SJCRH30 (cell line): ENCODE results near the gene CD96. TPM values are rescaled to one million over a fixed set of nuclear protein-coding genes. Genes with fewer than 3 reads are reported as not detected.

Source experiments
- DNase-seq, 2 experiments: peaks; one replicate each; pipeline ENCODE4 v3.0.0-alpha.2; 2015 to 2020
- H3K27ac ChIP-seq: fragments of 250-450 bp; sonication (Bioruptor Pico); 2 replicates; pipeline ENCODE4 v1.5.1; 2020; ENCODE audit warnings: mild to moderate bottlenecking, moderate library complexity
- H3K27me3 ChIP-seq: fragments of 250-450 bp; sonication (Bioruptor Pico); 2 replicates; pipeline ENCODE4 v1.5.1; 2020; ENCODE audit warnings: mild to moderate bottlenecking, moderate library complexity
- H3K36me3 ChIP-seq: fragments of 250-450 bp; sonication (Bioruptor Pico); 2 replicates; pipeline ENCODE4 v1.5.1; 2020; ENCODE audit warnings: mild to moderate bottlenecking, moderate library complexity
- H3K4me1 ChIP-seq: fragments of 250-450 bp; sonication (Bioruptor Pico); 2 replicates; pipeline ENCODE4 v1.5.1; 2020; ENCODE audit warnings: mild to moderate bottlenecking, moderate library complexity
- H3K4me3 ChIP-seq: fragments of 250-450 bp; sonication (Bioruptor Pico); 2 replicates; pipeline ENCODE4 v1.5.1; 2020; ENCODE audit warnings: mild to moderate bottlenecking, moderate library complexity
- H3K9me3 ChIP-seq: fragments of 250-450 bp; sonication (Bioruptor Pico); replicated peaks from 2 replicates; pipeline ENCODE4 v1.5.1; 2020; ENCODE audit warnings: mild to moderate bottlenecking, moderate library complexity
- total RNA-seq: library from RNA; depleted of rRNA; stranded (reverse); fragments of >200 nt; shearing (Covaris generic); gene quantifications from 2 replicates; pipeline ENCODE4 v1.2.3, GENCODE V29; 2014

CD96 gene
- total RNA-seq, 1 experiment from 2014 or later, result 0.28 TPM

DNA sequence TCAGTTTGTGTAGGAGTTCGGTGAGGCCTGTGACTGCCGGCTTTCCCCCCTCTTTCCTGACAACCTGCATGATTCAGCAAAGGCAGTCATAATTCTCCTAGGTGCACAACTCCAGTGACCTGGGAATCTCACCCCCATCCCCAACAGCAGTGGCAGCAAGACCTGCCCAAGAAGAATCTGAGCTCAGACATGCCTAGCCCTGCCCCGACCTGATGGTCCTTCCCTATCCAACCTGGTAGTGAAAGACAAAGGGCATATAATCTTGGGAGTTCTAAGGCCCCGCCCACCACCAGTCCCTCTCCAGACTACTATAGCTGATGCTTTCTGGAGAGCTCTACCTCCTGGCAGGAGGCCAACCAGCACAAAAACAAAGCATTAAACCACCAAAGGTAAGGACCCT lies 97.3 kb downstream of the CD96 start:
- no peak overlapping the region for H3K4me3 ChIP-seq
- no peak for DNase-seq
- H3K27ac ChIP-seq, result no peak overlapping the region
- no peaks in the 10 kb centered on the region for H3K27me3 ChIP-seq
- no peaks in the 10 kb centered on the region for H3K36me3 ChIP-seq
- H3K4me1 ChIP-seq, result no peaks in the 10 kb centered on the region
- no peaks in the 10 kb centered on the region for H3K9me3 ChIP-seq

DNA sequence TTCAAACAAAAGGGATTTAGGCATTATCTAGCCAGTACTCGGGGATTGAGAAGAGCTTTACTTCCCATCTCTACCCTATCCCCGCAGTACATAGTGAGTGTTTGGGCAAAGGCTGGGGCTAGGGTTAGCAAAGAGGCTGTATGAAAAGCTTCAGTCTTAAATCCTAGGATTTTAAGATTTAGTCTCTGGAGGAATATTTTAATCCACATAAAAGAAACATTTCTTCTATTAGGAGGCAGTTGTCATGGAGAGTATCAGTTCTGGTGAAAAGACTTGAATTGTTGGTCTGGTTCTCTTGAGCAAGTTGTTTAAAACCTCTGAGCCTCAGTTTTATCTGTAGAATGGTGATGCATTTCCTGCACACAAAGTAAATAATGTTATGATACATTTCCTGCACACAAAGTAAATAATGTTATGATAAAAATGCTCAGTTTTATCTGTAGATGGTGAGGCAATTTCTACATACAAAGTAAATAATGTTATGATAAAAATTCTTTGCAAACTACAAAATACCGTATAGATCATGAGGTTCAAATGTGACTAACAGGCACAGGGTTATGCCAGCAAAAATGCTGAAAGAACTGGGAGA lies 107.1 kb downstream of the CD96 start:
- Histone ChIP-seq H3K27ac (no peak overlapping the region), H3K27me3 (no peaks in the 10 kb centered on the region), H3K36me3 (no peaks in the 10 kb centered on the region), H3K4me1 (no peaks in the 10 kb centered on the region), H3K9me3 (no peaks in the 10 kb centered on the region), H3K4me3 (no peak overlapping the region)
- DNase-seq, result no peak

DNA sequence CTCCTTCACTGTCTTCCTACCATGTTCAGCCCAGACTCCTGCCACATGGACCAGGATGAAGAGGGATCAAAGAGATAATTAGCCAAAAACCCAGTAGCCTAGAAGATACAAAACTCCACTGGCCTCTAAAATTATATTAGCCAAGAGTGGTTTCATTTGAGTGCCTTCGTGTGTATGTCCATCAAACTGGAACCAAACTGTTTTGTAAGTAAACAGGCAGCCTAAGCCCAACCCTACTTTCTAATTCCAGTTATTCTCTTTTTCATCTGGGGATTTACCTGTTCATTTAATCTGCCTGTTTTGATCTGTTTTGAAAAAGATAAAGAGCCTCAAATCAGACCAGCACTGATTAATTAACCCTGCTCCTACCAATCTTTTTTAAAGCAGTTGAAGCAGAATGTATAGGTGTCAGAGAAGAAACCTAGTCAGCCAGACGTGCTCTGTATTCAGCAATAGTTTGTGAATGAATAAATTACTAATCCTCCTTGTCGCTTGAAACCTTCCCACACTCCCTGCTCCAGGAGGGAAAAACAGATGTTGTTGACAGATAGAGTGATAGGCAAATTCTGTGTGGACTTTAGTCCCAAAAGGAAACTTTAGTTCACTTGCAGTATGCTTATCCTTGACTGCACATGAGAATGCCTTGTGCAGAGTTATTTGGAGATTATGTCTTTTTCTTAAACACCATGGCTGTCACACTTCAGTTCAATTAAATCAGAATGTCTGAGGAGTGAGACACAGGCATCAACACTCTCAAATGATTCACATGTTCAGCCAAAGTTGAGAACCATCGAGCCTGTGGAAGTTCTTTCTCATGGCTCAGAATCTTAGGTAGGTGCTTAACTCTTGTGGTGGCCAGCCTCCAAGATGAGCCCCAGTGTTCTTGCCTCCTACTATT lies 108.6 kb downstream of the CD96 start:
- DNase-seq, result no peak
- no peaks in the 10 kb centered on the region for H3K9me3 ChIP-seq
- no peaks in the 10 kb centered on the region for H3K36me3 ChIP-seq
- H3K4me3 ChIP-seq, result no peak overlapping the region
- H3K4me1 ChIP-seq, result no peaks in the 10 kb centered on the region
- no peaks in the 10 kb centered on the region for H3K27me3 ChIP-seq
- H3K27ac ChIP-seq, result no peak overlapping the region

DNA sequence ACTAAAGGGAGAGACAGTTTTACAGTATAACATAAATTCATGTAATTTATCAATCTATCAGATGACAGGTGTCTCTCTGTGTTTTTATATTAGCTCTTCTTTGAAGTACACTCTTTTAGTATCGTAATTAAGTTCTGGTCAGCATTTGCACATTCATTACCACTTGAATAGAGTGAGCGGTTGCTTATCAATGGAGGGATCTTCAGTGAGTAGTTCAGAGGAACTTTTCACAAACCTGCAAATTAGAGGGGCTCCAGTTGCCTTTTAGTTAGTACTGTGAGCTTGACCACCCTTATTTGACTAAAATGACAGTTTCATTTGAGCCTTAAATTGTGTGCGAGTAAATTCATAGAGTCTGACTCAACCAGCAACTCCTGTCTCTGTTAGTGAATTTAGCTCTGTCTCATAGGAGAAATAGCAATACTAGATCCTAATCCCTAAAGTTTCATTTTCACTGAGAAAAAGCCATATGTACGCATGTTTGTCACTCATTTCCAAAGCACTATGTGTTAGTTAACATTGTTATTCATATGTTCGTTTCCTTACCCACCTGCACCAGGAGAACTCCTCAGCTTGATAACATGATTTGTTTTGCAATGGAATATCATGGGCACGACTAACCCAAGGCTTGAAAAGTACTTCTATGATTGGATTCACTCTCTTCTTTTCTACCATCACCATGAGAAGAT lies 110.6 kb downstream of the CD96 start:
- no peak overlapping the region for H3K4me3 ChIP-seq
- no peaks in the 10 kb centered on the region for H3K36me3 ChIP-seq
- DNase-seq, result no peak
- H3K4me1 ChIP-seq, result no peaks in the 10 kb centered on the region
- H3K27ac ChIP-seq, result no peak overlapping the region
- no peaks in the 10 kb centered on the region for H3K9me3 ChIP-seq
- no peaks in the 10 kb centered on the region for H3K27me3 ChIP-seq

DNA sequence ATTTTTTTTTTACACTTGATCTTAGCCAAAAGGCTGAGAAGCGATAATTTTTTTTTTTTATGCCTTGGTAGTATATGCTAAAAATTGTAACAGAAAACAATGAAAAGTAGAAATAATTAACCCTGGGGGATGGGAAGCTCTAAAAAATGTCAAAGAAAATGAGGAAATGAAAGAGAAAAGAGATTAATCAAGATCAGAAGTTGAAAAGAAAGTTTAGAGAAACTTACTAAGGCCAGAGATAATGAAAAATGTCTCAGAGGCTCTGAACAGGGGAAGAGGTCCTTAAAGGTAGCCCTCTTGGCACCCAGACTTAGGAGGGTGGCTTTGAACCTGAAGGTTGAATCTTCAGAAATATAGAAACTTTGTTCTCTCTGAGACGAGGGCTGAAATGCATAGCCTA lies 111.8 kb downstream of the CD96 start:
- no peak overlapping the region for H3K4me3 ChIP-seq
- DNase-seq, result no peak
- H3K27me3 ChIP-seq, result no peaks in the 10 kb centered on the region
- no peaks in the 10 kb centered on the region for H3K4me1 ChIP-seq
- no peaks in the 10 kb centered on the region for H3K9me3 ChIP-seq
- H3K36me3 ChIP-seq, result no peaks in the 10 kb centered on the region
- no peak overlapping the region for H3K27ac ChIP-seq

DNA sequence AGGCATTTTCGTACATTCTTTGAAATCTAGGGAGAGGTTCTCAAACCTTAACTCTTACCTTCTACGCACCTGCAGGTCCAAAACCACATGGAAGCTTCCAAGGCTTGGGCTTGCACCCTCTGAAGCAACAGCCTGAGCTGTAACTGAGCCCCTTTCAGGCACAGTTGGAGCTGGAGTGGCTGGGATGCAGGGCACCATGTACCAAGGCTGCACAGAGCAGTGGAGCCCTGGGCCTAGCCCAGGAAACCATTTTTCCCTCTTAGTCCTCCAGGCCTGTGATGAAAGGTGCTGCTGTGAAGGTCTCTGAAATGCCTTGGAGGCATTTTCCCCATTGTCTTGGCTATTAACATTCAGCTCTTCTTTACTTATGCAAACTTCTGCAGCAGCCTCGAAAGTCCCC lies 120.0 kb downstream of the CD96 start:
- Histone ChIP-seq H3K4me3 (no peak overlapping the region), H3K9me3 (0 out of 2 replicates have a peak, but pooled peaks cover 6% of the 10 kb centered on the region), H3K27me3 (no peaks in the 10 kb centered on the region), H3K36me3 (no peaks in the 10 kb centered on the region), H3K4me1 (no peaks in the 10 kb centered on the region), H3K27ac (no peak overlapping the region)
- no peak for DNase-seq

DNA sequence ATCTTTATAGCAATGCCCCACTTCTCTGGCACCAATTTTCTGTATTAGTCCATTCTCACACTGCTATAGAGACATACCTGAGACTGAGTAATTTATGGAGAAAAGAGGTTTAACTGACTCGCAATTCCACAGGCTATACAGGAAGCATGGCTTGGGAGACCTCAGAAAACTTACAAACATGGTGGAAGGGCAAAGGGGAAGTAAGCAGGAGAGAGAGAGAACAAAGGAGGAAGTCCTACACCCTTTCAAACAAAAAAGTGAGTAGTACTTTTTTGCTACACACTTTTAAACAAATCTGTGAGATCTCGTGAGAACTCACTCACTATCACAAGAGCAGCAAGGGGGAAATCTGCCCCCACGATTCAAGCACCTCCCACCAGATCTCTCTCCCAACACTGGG lies 120.9 kb downstream of the CD96 start:
- no peaks in the 10 kb centered on the region for H3K36me3 ChIP-seq
- no peak overlapping the region for H3K4me3 ChIP-seq
- no peaks in the 10 kb centered on the region for H3K4me1 ChIP-seq
- H3K27ac ChIP-seq, result no peak overlapping the region
- no peaks in the 10 kb centered on the region for H3K27me3 ChIP-seq
- H3K9me3 ChIP-seq, result 0 out of 2 replicates have a peak, but pooled peaks cover 6% of the 10 kb centered on the region
- DNase-seq, result no peak

DNA sequence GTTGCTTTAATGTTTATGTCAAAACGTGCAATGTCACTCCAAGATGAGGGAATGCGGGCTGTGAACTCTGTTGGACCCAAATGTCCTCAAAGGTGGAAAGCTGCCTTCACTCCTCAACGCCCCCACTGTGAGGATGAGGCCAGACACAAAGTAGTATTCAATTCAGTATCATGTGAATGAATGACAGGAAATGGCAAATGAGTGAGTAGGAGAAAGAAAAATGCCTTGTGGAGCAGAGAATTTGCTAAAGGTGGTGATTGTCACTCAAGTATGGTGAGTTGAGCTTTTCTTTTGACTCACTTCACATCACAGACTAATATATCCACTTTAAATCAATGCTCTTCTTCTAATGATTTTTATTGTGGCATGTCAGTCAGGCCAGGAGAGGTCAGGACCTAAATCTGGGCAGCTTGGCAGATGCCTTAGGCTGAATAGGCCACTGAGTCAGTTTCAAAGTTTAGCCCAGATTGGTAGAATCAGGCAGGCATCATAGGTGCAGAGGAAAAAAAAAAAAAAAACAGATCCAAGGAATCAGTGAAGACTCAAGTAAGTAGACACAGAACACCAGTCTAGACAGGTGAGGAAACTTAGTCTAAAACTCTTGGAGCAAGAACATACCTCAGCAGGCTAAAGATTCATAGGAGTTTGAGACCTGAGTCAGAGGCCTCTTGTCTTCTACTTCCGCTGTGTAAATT lies 124.2 kb downstream of the CD96 start:
- H3K27ac ChIP-seq, result no peak overlapping the region
- H3K4me3 ChIP-seq, result no peak overlapping the region
- no peaks in the 10 kb centered on the region for H3K36me3 ChIP-seq
- peaks cover 13% of the 10 kb centered on the region for H3K4me1 ChIP-seq
- no peak for DNase-seq
- H3K9me3 ChIP-seq, result 0 out of 2 replicates have a peak, but pooled peaks cover 6% of the 10 kb centered on the region
- no peaks in the 10 kb centered on the region for H3K27me3 ChIP-seq

DNA sequence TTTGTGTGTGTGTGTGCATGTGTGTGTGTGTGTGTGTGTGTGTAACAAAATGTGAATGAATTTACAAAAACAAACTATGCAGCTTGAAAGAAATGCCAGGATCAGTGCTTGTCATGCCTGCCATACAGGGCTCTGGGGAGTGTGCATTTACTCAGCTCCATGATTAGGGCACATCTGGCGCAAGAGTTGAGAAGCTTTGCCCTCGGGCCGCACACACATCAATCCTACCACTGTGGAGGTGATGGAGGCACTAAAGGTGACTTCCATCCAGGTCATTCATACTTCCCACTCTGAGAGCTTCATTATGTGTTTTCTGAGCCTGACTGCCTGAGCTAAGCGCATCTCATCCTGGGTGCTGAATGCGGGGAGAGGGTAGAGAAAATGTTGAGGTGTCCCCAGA lies 125.2 kb downstream of the CD96 start:
- H3K36me3 ChIP-seq, result no peaks in the 10 kb centered on the region
- no peak overlapping the region for H3K4me3 ChIP-seq
- 0 out of 2 replicates have a peak, but pooled peaks cover 4% of the 10 kb centered on the region for H3K9me3 ChIP-seq
- H3K27ac ChIP-seq, result no peak overlapping the region
- no peak for DNase-seq
- H3K4me1 ChIP-seq, result peaks cover 13% of the 10 kb centered on the region
- H3K27me3 ChIP-seq, result no peaks in the 10 kb centered on the region

DNA sequence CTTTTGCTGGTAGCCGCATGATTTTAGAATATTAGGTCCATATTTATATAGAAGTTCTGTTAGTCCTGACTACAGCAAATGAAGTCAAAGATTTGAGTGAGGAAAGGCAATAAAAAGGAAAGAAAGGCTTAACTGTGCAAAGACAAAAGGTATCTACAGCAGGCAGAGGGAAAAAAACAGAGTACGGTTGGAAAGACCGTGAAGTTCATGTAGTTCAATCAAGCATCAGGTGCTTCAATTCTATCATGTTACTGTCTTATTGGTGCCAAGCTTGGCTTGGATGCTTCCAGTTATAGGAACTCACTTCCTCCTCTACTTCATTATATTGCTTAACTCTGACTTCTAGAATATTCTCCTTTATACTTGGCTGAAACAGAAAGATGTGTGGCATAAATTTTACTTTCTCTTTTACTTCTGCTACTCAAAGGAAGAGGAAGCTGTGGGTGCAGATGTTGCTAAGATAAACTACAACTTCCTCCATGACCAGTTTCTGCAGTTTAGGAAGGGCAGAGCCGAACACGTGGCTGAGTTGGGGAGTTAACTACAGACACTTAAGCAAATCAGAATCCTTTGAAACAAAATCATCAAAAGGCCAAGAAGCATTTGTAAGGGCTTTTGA lies 125.7 kb downstream of the CD96 start:
- no peak overlapping the region for H3K27ac ChIP-seq
- peaks cover 13% of the 10 kb centered on the region for H3K4me1 ChIP-seq
- H3K9me3 ChIP-seq, result no peaks in the 10 kb centered on the region
- no peak overlapping the region for H3K4me3 ChIP-seq
- H3K27me3 ChIP-seq, result no peaks in the 10 kb centered on the region
- DNase-seq, result no peak
- H3K36me3 ChIP-seq, result no peaks in the 10 kb centered on the region

DNA sequence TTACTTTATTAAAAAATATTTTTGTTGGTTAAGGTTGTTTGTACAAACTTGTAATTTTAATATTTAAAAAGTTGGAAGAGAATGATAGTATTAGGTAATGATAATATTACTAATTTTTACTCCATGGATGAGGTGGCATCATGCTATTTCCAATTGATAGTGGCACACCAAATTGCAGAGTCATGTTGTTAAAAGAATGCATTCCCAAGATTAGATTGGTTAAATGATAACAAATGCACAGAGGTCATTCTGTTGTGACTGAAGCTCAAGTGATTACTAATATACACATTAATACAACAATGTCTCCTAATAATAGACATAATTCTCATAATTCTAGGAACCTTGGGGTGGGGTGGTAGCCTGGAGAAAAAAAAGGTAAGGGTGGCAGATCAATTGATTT lies 126.3 kb downstream of the CD96 start:
- Histone ChIP-seq H3K4me3 (no peak overlapping the region), H3K4me1 (peaks cover 13% of the 10 kb centered on the region), H3K36me3 (no peaks in the 10 kb centered on the region), H3K27ac (no peak overlapping the region), H3K27me3 (no peaks in the 10 kb centered on the region), H3K9me3 (no peaks in the 10 kb centered on the region)
- DNase-seq, result no peak

DNA sequence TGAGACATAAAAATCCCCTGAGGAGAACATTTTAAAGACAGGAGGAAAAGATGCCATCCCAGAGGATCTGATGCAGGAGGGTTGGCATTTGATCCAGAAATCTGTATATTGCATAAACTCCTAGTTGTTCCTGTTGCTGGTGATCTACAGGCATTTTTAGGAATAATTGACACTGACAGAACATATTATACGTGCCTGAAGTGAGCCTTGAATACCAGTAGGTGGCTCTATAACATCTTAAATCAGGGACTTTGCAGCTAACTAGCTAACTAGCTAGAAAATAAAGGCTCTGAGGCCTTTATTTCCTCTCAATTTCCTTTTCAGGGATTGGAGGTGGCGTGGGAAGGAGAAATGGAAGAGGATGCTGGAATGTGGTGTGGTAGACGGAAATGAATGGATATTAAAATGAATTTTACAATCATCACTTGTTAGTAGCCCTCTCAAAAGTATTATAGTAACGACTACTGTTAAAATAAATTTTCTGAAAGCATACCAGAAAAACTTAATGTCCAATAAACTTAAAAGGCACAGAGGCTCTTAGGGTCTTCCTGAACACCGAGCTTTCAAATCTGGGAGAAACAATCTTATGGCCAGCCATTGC lies 127.0 kb downstream of the CD96 start:
- peaks cover 13% of the 10 kb centered on the region for H3K4me1 ChIP-seq
- DNase-seq, result peak in 1 of 2 experiments; percentile 76
- H3K4me3 ChIP-seq, result no peak overlapping the region
- no peaks in the 10 kb centered on the region for H3K27me3 ChIP-seq
- no peak overlapping the region for H3K27ac ChIP-seq
- H3K36me3 ChIP-seq, result no peaks in the 10 kb centered on the region
- no peaks in the 10 kb centered on the region for H3K9me3 ChIP-seq

DNA sequence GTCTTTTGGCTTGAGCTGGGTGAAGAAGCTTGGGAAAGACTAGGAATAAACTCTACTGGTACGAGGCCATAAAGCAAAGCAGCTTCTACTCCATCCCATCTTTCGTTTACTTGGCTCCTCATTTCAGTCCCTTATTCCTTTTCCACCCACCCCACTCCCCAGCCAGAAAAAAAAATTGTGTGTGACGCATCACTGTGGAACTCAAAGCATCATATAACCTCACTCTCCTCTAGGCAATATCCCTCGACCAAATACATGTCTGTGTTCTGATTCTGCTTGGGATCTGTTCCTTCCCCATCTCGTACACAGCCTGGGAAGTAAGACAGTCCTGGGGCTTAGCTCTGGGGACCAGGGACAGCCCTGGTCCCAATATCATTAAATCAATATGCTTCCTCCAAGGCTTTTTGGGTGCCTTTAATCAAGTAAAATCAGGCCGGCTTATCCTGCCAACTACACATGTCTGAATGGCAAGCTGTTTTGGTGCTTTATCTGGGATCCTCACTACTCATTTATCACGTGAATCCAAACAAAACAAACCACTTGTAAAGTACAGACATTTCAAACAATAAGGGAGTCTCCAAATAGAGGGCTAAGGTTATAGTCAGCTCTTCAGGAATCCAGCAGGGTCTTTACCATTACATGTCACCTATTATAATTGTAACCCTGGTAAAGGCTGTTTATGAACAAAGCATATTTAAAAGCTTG lies 128.1 kb downstream of the CD96 start:
- Histone ChIP-seq H3K4me3 (no peak overlapping the region), H3K27ac (no peak overlapping the region), H3K27me3 (no peaks in the 10 kb centered on the region), H3K4me1 (peaks cover 13% of the 10 kb centered on the region), H3K36me3 (no peaks in the 10 kb centered on the region), H3K9me3 (no peaks in the 10 kb centered on the region)
- peak in 1 of 2 experiments; percentile 17 for DNase-seq
